IPS-NIHi7 (cell line): ENCODE results near the gene DHRSX.
"Not testable (repeated sequence)": the region's sequence is repeated elsewhere in the genome, so short reads cannot be mapped to it uniquely, and the experiment has no call there.

Experiments used
- DNase-seq: peaks from one replicate; pipeline ENCODE4 v3.0.0; 2012; ENCODE audit warnings: mixed read lengths; ENCODE audit errors: extremely low spot score

Gene DHRSX

GRCh38 chrX:2264179-2265030 lies 236.4 kb downstream of the DHRSX start:
- no peak for DNase-seq

GRCh38 chrX:2263203-2263602 lies 237.6 kb downstream of the DHRSX start:
- no peak for DNase-seq

GRCh38 chrX:2262668-2263055 lies 238.1 kb downstream of the DHRSX start:
- DNase-seq = peak; percentile 35

- DNase-seq = no peak
Measured at GRCh38 chrX:2261831-2262667, 238.7 kb downstream of the DHRSX start.

GRCh38 chrX:2252331-2253065 lies 248.3 kb downstream of the DHRSX start:
- no peak for DNase-seq

GRCh38 chrX:2251211-2251610 lies 249.6 kb downstream of the DHRSX start:
- DNase-seq = no peak

GRCh38 chrX:2243913-2244460 lies 256.8 kb downstream of the DHRSX start:
- DNase-seq = no peak

- no peak for DNase-seq
Measured at GRCh38 chrX:2242980-2243379, 257.8 kb downstream of the DHRSX start.

- no peak for DNase-seq
Measured at GRCh38 chrX:2242326-2242725, 258.4 kb downstream of the DHRSX start.

- DNase-seq = not testable (repeated sequence)
Measured at GRCh38 chrX:2241496-2241895, 259.3 kb downstream of the DHRSX start.

- DNase-seq = not testable (repeated sequence)
Measured at GRCh38 chrX:2240761-2241160, 260.0 kb downstream of the DHRSX start.

GRCh38 chrX:2237976-2238375 lies 262.8 kb downstream of the DHRSX start:
- DNase-seq = no peak

- DNase-seq = no peak
Measured at GRCh38 chrX:2231570-2232192, 269.1 kb downstream of the DHRSX start.

- no peak for DNase-seq
Measured at GRCh38 chrX:2230457-2230856, 270.3 kb downstream of the DHRSX start.

GRCh38 chrX:2228536-2228935 lies 272.2 kb downstream of the DHRSX start:
- no peak for DNase-seq

- no peak for DNase-seq
Measured at GRCh38 chrX:2226906-2227656, 273.7 kb downstream of the DHRSX start.

GRCh38 chrX:2226182-2226581 lies 274.6 kb downstream of the DHRSX start:
- no peak for DNase-seq

- DNase-seq = no peak
Measured at GRCh38 chrX:2224597-2225235, 276.1 kb downstream of the DHRSX start.

- DNase-seq = no peak
Measured at GRCh38 chrX:2224161-2224560, 276.6 kb downstream of the DHRSX start.
